ENCODE results near the gene LUM. TPM values are rescaled to one million over a fixed set of nuclear protein-coding genes. Genes with fewer than 3 reads are reported as not detected.

The LUM gene
- total RNA-seq, 1 donor from 2014 or later = not detected

- no peak overlapping the region for H3K4me3 Mint-ChIP-seq (ENCODE audit: low read depth)
Measured at GRCh38 chr12:91080041-91080440, 31.3 kb downstream of the LUM start.

GRCh38 chr12:91078501-91078900, 32.8 kb downstream of the LUM start:
- Mint-ChIP-seq H3K27me3 (ENCODE audit: low read depth) (no peaks in the 10 kb centered on the region), H3K36me3 (ENCODE audit: low read depth) (no peaks in the 10 kb centered on the region), H3K4me1 (ENCODE audit: low read depth) (no peaks in the 10 kb centered on the region), H3K27ac (no peak overlapping the region), H3K4me3 (ENCODE audit: low read depth) (no peak overlapping the region), H3K9me3 (no peaks in the 10 kb centered on the region)
- intact Hi-C loops (cut with micrococcal nuclease) = no loop called here
- no peak for DNase-seq (ENCODE audit: low spot score)

More at GRCh38 chr12:91080041-91080440, 31.3 kb downstream of the LUM start:
- Mint-ChIP-seq H3K4me1 (ENCODE audit: low read depth) (no peaks in the 10 kb centered on the region), H3K27me3 (ENCODE audit: low read depth) (no peaks in the 10 kb centered on the region), H3K36me3 (ENCODE audit: low read depth) (no peaks in the 10 kb centered on the region), H3K9me3 (no peaks in the 10 kb centered on the region), H3K27ac (no peak overlapping the region)
- intact Hi-C loops (cut with micrococcal nuclease) = no loop called here
- DNase-seq (ENCODE audit: low spot score) = no peak

- H3K4me1 Mint-ChIP-seq (ENCODE audit: low read depth) = no peaks in the 10 kb centered on the region
- H3K27ac Mint-ChIP-seq = no peak overlapping the region
- H3K4me3 Mint-ChIP-seq (ENCODE audit: low read depth) = no peak overlapping the region
- no peaks in the 10 kb centered on the region for H3K27me3 Mint-ChIP-seq (ENCODE audit: low read depth)
- no peaks in the 10 kb centered on the region for H3K9me3 Mint-ChIP-seq
- no peaks in the 10 kb centered on the region for H3K36me3 Mint-ChIP-seq (ENCODE audit: low read depth)
- intact Hi-C loops (cut with micrococcal nuclease) = no loop called here
- DNase-seq (ENCODE audit: low spot score) = no peak
Measured at GRCh38 chr12:91077228-91077954, 33.9 kb downstream of the LUM start.

GRCh38 chr12:91074851-91075250, 36.4 kb downstream of the LUM start:
- H3K36me3 Mint-ChIP-seq (ENCODE audit: low read depth) = no peaks in the 10 kb centered on the region
- H3K27me3 Mint-ChIP-seq (ENCODE audit: low read depth) = no peaks in the 10 kb centered on the region
- H3K4me1 Mint-ChIP-seq (ENCODE audit: low read depth) = no peaks in the 10 kb centered on the region
- H3K4me3 Mint-ChIP-seq (ENCODE audit: low read depth) = no peak overlapping the region
- DNase-seq (ENCODE audit: low spot score) = no peak
- intact Hi-C loops (cut with micrococcal nuclease) = no loop called here
- no peaks in the 10 kb centered on the region for H3K9me3 Mint-ChIP-seq
- no peak overlapping the region for H3K27ac Mint-ChIP-seq

GRCh38 chr12:91074154-91074709, 37.1 kb downstream of the LUM start:
- Mint-ChIP-seq H3K4me3 (ENCODE audit: low read depth) (no peak overlapping the region), H3K27me3 (ENCODE audit: low read depth) (no peaks in the 10 kb centered on the region), H3K9me3 (no peaks in the 10 kb centered on the region), H3K36me3 (ENCODE audit: low read depth) (no peaks in the 10 kb centered on the region), H3K4me1 (ENCODE audit: low read depth) (no peaks in the 10 kb centered on the region), H3K27ac (no peak overlapping the region)
- DNase-seq (ENCODE audit: low spot score) = no peak
- intact Hi-C loops (cut with micrococcal nuclease) = no loop called here

GRCh38 chr12:91073426-91073825, 37.9 kb downstream of the LUM start:
- Mint-ChIP-seq H3K27ac (no peak overlapping the region), H3K9me3 (no peaks in the 10 kb centered on the region), H3K36me3 (ENCODE audit: low read depth) (no peaks in the 10 kb centered on the region), H3K27me3 (ENCODE audit: low read depth) (no peaks in the 10 kb centered on the region), H3K4me3 (ENCODE audit: low read depth) (no peak overlapping the region), H3K4me1 (ENCODE audit: low read depth) (no peaks in the 10 kb centered on the region)
- intact Hi-C loops (cut with micrococcal nuclease) = no loop called here
- DNase-seq (ENCODE audit: low spot score) = no peak

GRCh38 chr12:91072931-91073330, 38.4 kb downstream of the LUM start:
- Mint-ChIP-seq H3K36me3 (ENCODE audit: low read depth) (no peaks in the 10 kb centered on the region), H3K9me3 (no peaks in the 10 kb centered on the region), H3K27ac (no peak overlapping the region), H3K27me3 (ENCODE audit: low read depth) (no peaks in the 10 kb centered on the region), H3K4me3 (ENCODE audit: low read depth) (no peak overlapping the region), H3K4me1 (ENCODE audit: low read depth) (no peaks in the 10 kb centered on the region)
- intact Hi-C loops (cut with micrococcal nuclease) = no loop called here
- DNase-seq (ENCODE audit: low spot score) = no peak

GRCh38 chr12:91070936-91071335, 40.4 kb downstream of the LUM start:
- H3K4me3 Mint-ChIP-seq (ENCODE audit: low read depth) = no peak overlapping the region
- DNase-seq (ENCODE audit: low spot score) = no peak

GRCh38 chr12:91065396-91065795, 45.9 kb downstream of the LUM start:
- H3K4me1 Mint-ChIP-seq (ENCODE audit: low read depth) = no peaks in the 10 kb centered on the region
- H3K36me3 Mint-ChIP-seq (ENCODE audit: low read depth) = no peaks in the 10 kb centered on the region
- H3K27me3 Mint-ChIP-seq (ENCODE audit: low read depth) = no peaks in the 10 kb centered on the region
- H3K27ac Mint-ChIP-seq = no peak overlapping the region
- intact Hi-C loops (cut with micrococcal nuclease) = no loop called here
- no peak overlapping the region for H3K4me3 Mint-ChIP-seq (ENCODE audit: low read depth)
- DNase-seq (ENCODE audit: low spot score) = no peak
- H3K9me3 Mint-ChIP-seq = no peaks in the 10 kb centered on the region

More at GRCh38 chr12:91070936-91071335, 40.4 kb downstream of the LUM start:
- intact Hi-C loops (cut with micrococcal nuclease) = no loop called here
- H3K36me3 Mint-ChIP-seq (ENCODE audit: low read depth) = no peaks in the 10 kb centered on the region
- H3K4me1 Mint-ChIP-seq (ENCODE audit: low read depth) = no peaks in the 10 kb centered on the region
- H3K27me3 Mint-ChIP-seq (ENCODE audit: low read depth) = no peaks in the 10 kb centered on the region
- H3K27ac Mint-ChIP-seq = no peak overlapping the region
- no peaks in the 10 kb centered on the region for H3K9me3 Mint-ChIP-seq

GRCh38 chr12:91064640-91065039, 46.7 kb downstream of the LUM start:
- no peak for DNase-seq (ENCODE audit: low spot score)
- Mint-ChIP-seq H3K27ac (no peak overlapping the region), H3K4me3 (ENCODE audit: low read depth) (no peak overlapping the region), H3K9me3 (no peaks in the 10 kb centered on the region), H3K27me3 (ENCODE audit: low read depth) (no peaks in the 10 kb centered on the region), H3K4me1 (ENCODE audit: low read depth) (no peaks in the 10 kb centered on the region), H3K36me3 (ENCODE audit: low read depth) (no peaks in the 10 kb centered on the region)
- intact Hi-C loops (cut with micrococcal nuclease) = no loop called here

- no peaks in the 10 kb centered on the region for H3K36me3 Mint-ChIP-seq (ENCODE audit: low read depth)
- H3K27ac Mint-ChIP-seq = no peak overlapping the region
- intact Hi-C loops (cut with micrococcal nuclease) = no loop called here
- no peaks in the 10 kb centered on the region for H3K4me1 Mint-ChIP-seq (ENCODE audit: low read depth)
- H3K4me3 Mint-ChIP-seq (ENCODE audit: low read depth) = no peak overlapping the region
- H3K27me3 Mint-ChIP-seq (ENCODE audit: low read depth) = no peaks in the 10 kb centered on the region
- DNase-seq (ENCODE audit: low spot score) = no peak
- H3K9me3 Mint-ChIP-seq = no peaks in the 10 kb centered on the region
Measured at GRCh38 chr12:91061091-91061490, 50.2 kb downstream of the LUM start.

- H3K9me3 Mint-ChIP-seq = no peaks in the 10 kb centered on the region
- H3K36me3 Mint-ChIP-seq (ENCODE audit: low read depth) = no peaks in the 10 kb centered on the region
- H3K4me1 Mint-ChIP-seq (ENCODE audit: low read depth) = no peaks in the 10 kb centered on the region
- no peaks in the 10 kb centered on the region for H3K27me3 Mint-ChIP-seq (ENCODE audit: low read depth)
- H3K27ac Mint-ChIP-seq = no peak overlapping the region
- H3K4me3 Mint-ChIP-seq (ENCODE audit: low read depth) = no peak overlapping the region
- no peak for DNase-seq (ENCODE audit: low spot score)
- intact Hi-C loops (cut with micrococcal nuclease) = no loop called here
Measured at GRCh38 chr12:91059211-91059610, 52.1 kb downstream of the LUM start.

- Mint-ChIP-seq H3K9me3 (no peaks in the 10 kb centered on the region), H3K4me3 (ENCODE audit: low read depth) (no peak overlapping the region), H3K4me1 (ENCODE audit: low read depth) (no peaks in the 10 kb centered on the region), H3K27ac (no peak overlapping the region), H3K36me3 (ENCODE audit: low read depth) (no peaks in the 10 kb centered on the region), H3K27me3 (ENCODE audit: low read depth) (no peaks in the 10 kb centered on the region)
- intact Hi-C loops (cut with micrococcal nuclease) = no loop called here
- DNase-seq (ENCODE audit: low spot score) = no peak
Measured at GRCh38 chr12:91058786-91059185, 52.5 kb downstream of the LUM start.
